HCT116 (cell line): ENCODE data around the gene COLEC11. TPM values are rescaled to one million over a fixed set of nuclear protein-coding genes. Genes with fewer than 3 reads are reported as not detected.

ENCODE experiments used
- ATAC-seq: fragments of 200-7000 bp; cut with Tn5 transposase; 2 replicates; pipeline ENCODE4 v1.9.1; 2020; ENCODE audit warnings: mild to moderate bottlenecking, moderate library complexity
- BruUV-seq: library from RNA; stranded (reverse); fragments of 400-500 nt; replicated peaks from 2 replicates; lab custom pipeline; 2021; lab: Mats Ljungman, UMichigan
- CTCF ChIA-PET: fragments of 300-600 bp; sonication (Branson Sonifier 250); formaldehyde crosslinking; loops from one replicate; lab custom pipeline; 2021; ENCODE audit warnings: antibody characterized with exemption; lab: Charles Lee
- POLR2A ChIA-PET: fragments of 300-600, 350-600 bp; sonication (Branson Sonifier 250); formaldehyde crosslinking; loops from one replicate; lab custom pipeline; 2021; ENCODE audit warnings: antibody characterized with exemption; lab: Charles Lee
- RAD21 ChIA-PET, 2 experiments: fragments of 300-600 bp; sonication (Branson Sonifier 250); formaldehyde crosslinking; loops; one replicate each; lab custom pipeline; 2023; ENCODE audit warnings: low total read pairs in 2 of 2; ENCODE audit not compliant: uncharacterized antibody in 2 of 2, unreplicated experiment in 2 of 2, low non-redundant PET in 1 of 2; lab: Charles Lee
- DNase-seq: peaks from one replicate; pipeline ENCODE4 v3.0.0-alpha.2; 2010; ENCODE audit warnings: low read depth, low spot score
- H2AFZ ChIP-seq: fragments of 200-600 bp; shearing (Covaris generic), sonication (generic); 2 replicates; pipeline ENCODE4 v1.6.1; 2017; ENCODE audit warnings: low read depth, mixed run types, mixed read lengths, antibody characterized with exemption, low read length; ENCODE audit not compliant: poor library complexity, severe bottlenecking
- H3K27ac ChIP-seq: 2 replicates; pipeline ENCODE4 v1.5.1; 2012; ENCODE audit warnings: low read depth, low read length
- H3K27me3 ChIP-seq: fragments of 200-600 bp; sonication (generic); 2 replicates; pipeline ENCODE4 v1.6.1; 2016; ENCODE audit warnings: mixed run types, low read length, mixed read lengths; ENCODE audit not compliant: insufficient read depth
- H3K36me3 ChIP-seq, 2 experiments: fragments of 200-500 bp in 1 of 2; fragments of 200-600 bp in 1 of 2; sonication (Bioruptor generic) in 1 of 2; sonication (generic) in 1 of 2; 2 replicates each; pipeline versions ENCODE4 v1.5.1 to v1.6.1; 2014 to 2016; ENCODE audit warnings: low read length in 2 of 2, inconsistent platforms in 1 of 2, mixed read lengths in 1 of 2, mixed run types in 1 of 2; ENCODE audit not compliant: insufficient read depth in 2 of 2, control insufficient read depth in 1 of 2
- H3K4me1 ChIP-seq, 2 experiments: fragments of 200-600 bp in 1 of 2; sonication (generic) in 1 of 2; 2 replicates each; pipeline versions ENCODE4 v1.5.1 to v1.6.1; 2012 to 2017; ENCODE audit warnings: low read length in 2 of 2, inconsistent platforms in 1 of 2, mild to moderate bottlenecking in 1 of 2, mixed read lengths in 1 of 2, mixed run types in 1 of 2, moderate library complexity in 1 of 2; ENCODE audit not compliant: insufficient read depth in 2 of 2, control insufficient read depth in 1 of 2
- H3K4me2 ChIP-seq: fragments of 200-600 bp; sonication (generic); 2 replicates; pipeline ENCODE4 v1.6.1; 2017; ENCODE audit warnings: mixed run types, low read length, mixed read lengths
- H3K4me3 ChIP-seq, 2 experiments: fragments of 200-600 bp in 1 of 2; sonication (generic) in 1 of 2; replicated peaks in 1 of 2; 2 replicates each; pipeline ENCODE4 v1.5.1; 2011 to 2016; ENCODE audit warnings: low read length in 2 of 2, control low read depth in 1 of 2, low read depth in 1 of 2, mild to moderate bottlenecking in 1 of 2, mixed read lengths in 1 of 2, mixed run types in 1 of 2
- H3K79me2 ChIP-seq: fragments of 200-600 bp; sonication (generic); 2 replicates; pipeline ENCODE4 v1.6.1; 2017; ENCODE audit warnings: mild to moderate bottlenecking, mixed run types, low read length, moderate library complexity, mixed read lengths; ENCODE audit not compliant: insufficient read depth
- H3K9ac ChIP-seq: fragments of 200-600 bp; sonication (generic); 2 replicates; pipeline ENCODE4 v1.6.1; 2016; ENCODE audit warnings: low read length, mixed read lengths
- H3K9me2 ChIP-seq: fragments of 200-600 bp; sonication (generic), shearing (Covaris generic); 2 replicates; pipeline ENCODE4 v1.6.1; 2017; ENCODE audit warnings: mixed run types, mild to moderate bottlenecking, moderate library complexity; ENCODE audit not compliant: insufficient read depth
- H3K9me3 ChIP-seq, 2 experiments: fragments of 200-500 bp in 1 of 2; fragments of 200-600 bp in 1 of 2; sonication (Bioruptor generic) in 1 of 2; sonication (generic) in 1 of 2; 2 replicates each; pipeline ENCODE4 v1.6.1; 2014 to 2017; ENCODE audit warnings: low read length in 2 of 2, mixed read lengths in 2 of 2, inconsistent platforms in 1 of 2, low read depth in 1 of 2, mild to moderate bottlenecking in 1 of 2, mixed run types in 1 of 2, moderate library complexity in 1 of 2; ENCODE audit not compliant: control insufficient read depth in 1 of 2, insufficient read depth in 1 of 2
- H4K20me1 ChIP-seq: fragments of 200-600 bp; sonication (generic), shearing (Covaris generic); 2 replicates; pipeline ENCODE4 v1.6.1; 2017; ENCODE audit warnings: mixed run types, mild to moderate bottlenecking, moderate library complexity; ENCODE audit not compliant: insufficient read depth
- EZH2 ChIP-seq: fragments of 200-600 bp; sonication (generic); IDR thresholded peaks from 2 replicates; pipeline ENCODE4 v1.6.1; 2017; ENCODE audit warnings: antibody characterized with exemption, mixed run types
- EZH2phosphoT487 ChIP-seq: fragments of 200-600 bp; IDR thresholded peaks from 2 replicates; pipeline ENCODE4 v1.6.1; 2018; ENCODE audit warnings: antibody characterized with exemption, borderline replicate concordance
- FOSL1 ChIP-seq: IDR thresholded peaks from 2 replicates; pipeline ENCODE4 v1.6.1; 2012; ENCODE audit warnings: low read depth
- JUND ChIP-seq: IDR thresholded peaks from 2 replicates; pipeline ENCODE4 v1.6.1; 2012
- MAX ChIP-seq: IDR thresholded peaks from 2 replicates; pipeline ENCODE4 v1.6.1; 2012
- POLR2A ChIP-seq: IDR thresholded peaks from 2 replicates; pipeline ENCODE4 v1.7.0; 2011; ENCODE audit warnings: borderline replicate concordance; ENCODE audit not compliant: insufficient read depth, insufficient read length; ENCODE audit errors: extremely low read depth
- POLR2AphosphoS5 ChIP-seq: IDR thresholded peaks from 2 replicates; pipeline ENCODE4 v1.6.1; 2011; ENCODE audit warnings: mild to moderate bottlenecking, low read depth, low read length, moderate library complexity
- SIN3A ChIP-seq: IDR thresholded peaks from 2 replicates; pipeline ENCODE4 v1.6.1; 2012; ENCODE audit warnings: low read depth
- TCF7L2 ChIP-seq: IDR thresholded peaks from 2 replicates; pipeline ENCODE4 v1.7.0; 2011; ENCODE audit warnings: borderline replicate concordance, inconsistent platforms; ENCODE audit not compliant: insufficient read depth, insufficient read length; ENCODE audit errors: extremely low read depth
- ZFX ChIP-seq: fragments of 450-650 bp; IDR thresholded peaks from 2 replicates; pipeline ENCODE4 v1.6.1; 2017
- intact Hi-C: fragments of 100-400 bp; cut with micrococcal nuclease; formaldehyde crosslinking; loops from 2 replicates; pipeline ENCODE4 v1.10.0; 2022
- total RNA-seq: library from RNA; stranded (reverse); gene quantifications from one replicate; pipeline ENCODE4 v1.2.1, GENCODE V29; 2021; ENCODE audit not compliant: unreplicated experiment
- TF ChIP-seq, protein P1 (sequence below): IDR thresholded peaks from 2 replicates; pipeline ENCODE4 v1.6.1; 2012

Gene COLEC11
- total RNA-seq, 1 experiment from 2014 or later, result 0.15 TPM

GRCh38 chr2:3586220-3586619 lies 8.7 kb upstream of the COLEC11 start:
- H3K4me1 ChIP-seq, result no peaks in the 10 kb centered on the region
- no peaks in the 10 kb centered on the region for H3K9me3 ChIP-seq
- H3K9ac ChIP-seq, result no peak overlapping the region
- ATAC-seq (no peak), DNase-seq (no peak)
- H3K4me3 ChIP-seq, result no peak overlapping the region
- no peaks in the 10 kb centered on the region for H3K9me2 ChIP-seq
- no peaks in the 10 kb centered on the region for H3K27me3 ChIP-seq
- RAD21 ChIA-PET, result no interaction called here
- peaks cover 5% of the 10 kb centered on the region for H3K79me2 ChIP-seq
- TF ChIP-seq POLR2A (no peak), TCF7L2 (no peak)
- TF ChIP-seq, all 23 proteins: peak for 0
- Histone ChIP-seq H2AFZ (no peak overlapping the region), H3K27ac (no peak overlapping the region), H3K4me2 (no peak overlapping the region), H4K20me1 (peaks cover 2% of the 10 kb centered on the region; the same call in 1 of the 2 replicates), H3K36me3 (peaks cover 9 to 16% of the 10 kb centered on the region in 2 experiments; a peak in 3 of 4 replicates)
- intact Hi-C loops, result no loop called here
- CTCF ChIA-PET, result no interaction called here
- POLR2A ChIA-PET, result no interaction called here
- BruUV-seq, result no TSS peak

- Histone ChIP-seq H3K4me2 (no peak overlapping the region), H3K27me3 (no peaks in the 10 kb centered on the region), H2AFZ (no peak overlapping the region), H3K9ac (no peak overlapping the region), H3K27ac (no peak overlapping the region), H4K20me1 (no peaks in the 10 kb centered on the region), H3K4me3 (no peak overlapping the region), H3K79me2 (no peaks in the 10 kb centered on the region; the same call in 1 of the 2 replicates), H3K4me1 (no peaks in the 10 kb centered on the region), H3K9me2 (no peaks in the 10 kb centered on the region), H3K36me3 (peaks cover 1 to 11% of the 10 kb centered on the region in 2 experiments; a peak in 3 of 4 replicates), H3K9me3 (no peaks in the 10 kb centered on the region)
- TF ChIP-seq EZH2 (no peak), MAX (no peak), FOSL1 (no peak), EZH2phosphoT487 (no peak), SIN3A (no peak), JUND (no peak), POLR2AphosphoS5 (no peak), ZFX (no peak), POLR2A (no peak)
- TF ChIP-seq, protein P1, sequence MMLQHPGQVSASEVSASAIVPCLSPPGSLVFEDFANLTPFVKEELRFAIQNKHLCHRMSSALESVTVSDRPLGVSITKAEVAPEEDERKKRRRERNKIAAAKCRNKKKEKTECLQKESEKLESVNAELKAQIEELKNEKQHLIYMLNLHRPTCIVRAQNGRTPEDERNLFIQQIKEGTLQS, result no peak
- POLR2A ChIA-PET, result no interaction called here
- DNase-seq (no peak), ATAC-seq (0 out of 2 replicates have a peak, but pooled peaks have one; percentile 37)
- RAD21 ChIA-PET, result no interaction called here
- intact Hi-C loops, result no loop called here
- BruUV-seq, result no TSS peak
- CTCF ChIA-PET, result no interaction called here
Observed at GRCh38 chr2:3587021-3587420, 7.9 kb upstream of the COLEC11 start.
